Chondrocyte (in vitro differentiated cells): Measurements from ENCODE around the gene USP32. TPM values are rescaled to one million over a fixed set of nuclear protein-coding genes. Genes with fewer than 3 reads are reported as not detected.
A peak's percentile ranks its signal among the peaks of the same experiment; 100 is the strongest.
"Not testable (repeated sequence)": the region's sequence is repeated elsewhere in the genome, so short reads cannot be mapped to it uniquely, and the experiment has no call there.

ENCODE experiments used
- DNase-seq: peaks from one replicate; pipeline ENCODE4 v3.0.0; 2021; ENCODE audit warnings: mixed read lengths, low spot score
- H3K27ac Mint-ChIP-seq: one replicate; pipeline ENCODE4 v1.8.0; 2021; ENCODE audit warnings: mild to moderate bottlenecking, moderate library complexity, mixed read lengths; ENCODE audit not compliant: unreplicated experiment
- H3K27me3 Mint-ChIP-seq: 2 replicates; pipeline ENCODE4 v1.8.0; 2021; ENCODE audit warnings: low read depth, mixed read lengths
- H3K36me3 Mint-ChIP-seq: 2 replicates; pipeline ENCODE4 v1.8.0; 2021; ENCODE audit warnings: low read depth, mixed read lengths
- H3K4me1 Mint-ChIP-seq: 2 replicates; pipeline ENCODE4 v1.8.0; 2021; ENCODE audit warnings: low read depth, mild to moderate bottlenecking, mixed read lengths
- H3K4me3 Mint-ChIP-seq: one replicate; pipeline ENCODE4 v1.8.0; 2021; ENCODE audit warnings: mild to moderate bottlenecking, moderate library complexity, mixed read lengths; ENCODE audit not compliant: unreplicated experiment
- H3K9me3 Mint-ChIP-seq: 2 replicates; pipeline ENCODE4 v1.8.0; 2021; ENCODE audit warnings: low read depth, mixed read lengths
- total RNA-seq: library from RNA; stranded (reverse); gene quantifications from 3 replicates; pipeline ENCODE4 v1.2.1, GENCODE V29; 2021
- TF ChIP-seq, protein P1 (sequence below): fragments of 200-600 bp; sonication (generic); IDR thresholded peaks from 2 replicates; pipeline ENCODE4 v1.5.0; 2021; ENCODE audit warnings: antibody characterized with exemption, mild to moderate bottlenecking, moderate library complexity

USP32 gene
- total RNA-seq, 1 donor from 2014 or later, result 42.2 TPM

DNA sequence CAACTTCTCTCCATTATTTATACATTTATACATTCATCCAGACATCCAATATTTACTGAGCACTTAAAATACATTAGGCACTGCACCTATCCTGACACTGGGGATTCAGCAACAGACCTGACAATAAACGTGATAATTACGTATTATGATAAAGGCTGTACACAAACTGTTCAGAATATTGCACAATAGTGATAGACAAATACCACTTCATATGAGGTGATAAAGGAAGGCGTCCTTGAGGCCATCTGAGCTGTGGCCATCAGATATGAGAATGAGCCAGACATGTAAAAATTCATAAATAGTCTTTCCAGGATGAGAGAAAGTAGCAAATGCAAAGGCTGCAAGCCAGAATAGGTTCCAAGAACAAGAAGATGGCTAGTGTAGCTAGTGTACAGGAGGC, 8.6 kb downstream of the USP32 start:
- Mint-ChIP-seq H3K9me3 (no peaks in the 10 kb centered on the region), H3K36me3 (peaks cover 2% of the 10 kb centered on the region), H3K27ac (no peak overlapping the region), H3K4me3 (no peak overlapping the region), H3K4me1 (peaks cover 38% of the 10 kb centered on the region), H3K27me3 (no peaks in the 10 kb centered on the region)
- no peak for DNase-seq
- TF ChIP-seq, protein P1, sequence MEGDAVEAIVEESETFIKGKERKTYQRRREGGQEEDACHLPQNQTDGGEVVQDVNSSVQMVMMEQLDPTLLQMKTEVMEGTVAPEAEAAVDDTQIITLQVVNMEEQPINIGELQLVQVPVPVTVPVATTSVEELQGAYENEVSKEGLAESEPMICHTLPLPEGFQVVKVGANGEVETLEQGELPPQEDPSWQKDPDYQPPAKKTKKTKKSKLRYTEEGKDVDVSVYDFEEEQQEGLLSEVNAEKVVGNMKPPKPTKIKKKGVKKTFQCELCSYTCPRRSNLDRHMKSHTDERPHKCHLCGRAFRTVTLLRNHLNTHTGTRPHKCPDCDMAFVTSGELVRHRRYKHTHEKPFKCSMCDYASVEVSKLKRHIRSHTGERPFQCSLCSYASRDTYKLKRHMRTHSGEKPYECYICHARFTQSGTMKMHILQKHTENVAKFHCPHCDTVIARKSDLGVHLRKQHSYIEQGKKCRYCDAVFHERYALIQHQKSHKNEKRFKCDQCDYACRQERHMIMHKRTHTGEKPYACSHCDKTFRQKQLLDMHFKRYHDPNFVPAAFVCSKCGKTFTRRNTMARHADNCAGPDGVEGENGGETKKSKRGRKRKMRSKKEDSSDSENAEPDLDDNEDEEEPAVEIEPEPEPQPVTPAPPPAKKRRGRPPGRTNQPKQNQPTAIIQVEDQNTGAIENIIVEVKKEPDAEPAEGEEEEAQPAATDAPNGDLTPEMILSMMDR, result no peak

DNA sequence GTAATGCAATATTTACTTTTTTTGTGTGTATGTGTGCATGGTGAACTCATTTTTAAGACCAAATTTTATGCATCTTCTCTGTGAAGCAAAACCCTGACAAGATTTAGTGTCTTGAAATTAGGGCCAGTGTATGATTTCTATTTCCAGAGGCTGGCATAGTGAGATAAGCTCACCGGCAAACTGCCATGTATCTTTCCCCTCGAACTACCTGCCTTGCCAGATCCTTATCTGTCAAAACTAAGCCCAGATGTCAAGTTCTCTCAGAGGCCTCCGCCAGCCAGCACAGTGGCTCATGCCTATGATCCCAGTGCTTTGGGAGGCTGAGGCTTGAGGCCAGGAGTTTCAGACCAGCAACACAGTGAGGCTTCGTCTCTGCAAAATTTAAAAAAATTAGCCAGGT, 10.0 kb downstream of the USP32 start:
- TF ChIP-seq, protein P1, result no peak
- H3K36me3 Mint-ChIP-seq, result peaks cover 2% of the 10 kb centered on the region
- H3K27ac Mint-ChIP-seq, result no peak overlapping the region
- H3K9me3 Mint-ChIP-seq, result no peaks in the 10 kb centered on the region
- no peak for DNase-seq
- no peaks in the 10 kb centered on the region for H3K27me3 Mint-ChIP-seq
- H3K4me3 Mint-ChIP-seq, result no peak overlapping the region
- peaks cover 32% of the 10 kb centered on the region for H3K4me1 Mint-ChIP-seq

DNA sequence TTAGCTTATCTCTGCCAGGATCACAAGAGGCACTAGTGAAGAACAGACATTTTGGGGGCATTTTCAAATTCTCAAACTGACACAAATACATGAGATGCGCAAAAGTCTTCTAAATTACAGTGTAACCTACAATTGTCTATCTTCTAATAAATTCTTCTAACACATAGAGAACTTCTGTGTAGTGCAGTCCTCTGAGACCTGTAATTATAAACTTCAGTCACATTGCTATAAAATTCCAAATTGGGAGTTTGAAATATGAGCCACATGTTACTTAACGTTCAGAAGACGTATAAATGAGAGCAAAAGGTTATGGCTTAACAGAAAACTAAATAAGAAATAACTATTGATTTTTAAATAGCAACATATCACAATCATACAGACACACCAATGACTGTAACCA, 12.5 kb downstream of the USP32 start:
- not testable (repeated sequence) for H3K27me3 Mint-ChIP-seq, H3K9me3 Mint-ChIP-seq, H3K4me3 Mint-ChIP-seq, H3K36me3 Mint-ChIP-seq, DNase-seq, H3K27ac Mint-ChIP-seq
- peaks cover 12% of the 10 kb centered on the region for H3K4me1 Mint-ChIP-seq

DNA sequence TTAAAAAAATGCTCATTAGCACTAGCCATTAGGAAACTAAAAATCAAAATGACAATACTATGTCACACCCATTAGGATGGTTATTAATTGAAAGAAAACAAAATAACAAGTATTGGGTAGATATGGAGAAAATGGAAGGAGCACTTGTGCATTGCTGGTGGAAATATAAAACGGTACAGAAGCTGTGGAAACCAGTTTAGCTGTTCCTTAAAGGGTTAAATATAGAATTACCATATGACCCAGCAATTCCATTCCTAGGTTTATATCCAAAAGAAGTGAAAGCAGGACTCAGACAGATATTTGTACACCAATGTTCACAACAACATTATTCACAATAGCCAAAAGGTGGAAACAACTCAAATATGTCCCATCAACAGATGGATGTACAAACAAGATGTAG, 13.7 kb downstream of the USP32 start:
- not testable (repeated sequence) for DNase-seq, H3K9me3 Mint-ChIP-seq, H3K4me1 Mint-ChIP-seq, H3K4me3 Mint-ChIP-seq, H3K36me3 Mint-ChIP-seq, H3K27ac Mint-ChIP-seq, H3K27me3 Mint-ChIP-seq

DNA sequence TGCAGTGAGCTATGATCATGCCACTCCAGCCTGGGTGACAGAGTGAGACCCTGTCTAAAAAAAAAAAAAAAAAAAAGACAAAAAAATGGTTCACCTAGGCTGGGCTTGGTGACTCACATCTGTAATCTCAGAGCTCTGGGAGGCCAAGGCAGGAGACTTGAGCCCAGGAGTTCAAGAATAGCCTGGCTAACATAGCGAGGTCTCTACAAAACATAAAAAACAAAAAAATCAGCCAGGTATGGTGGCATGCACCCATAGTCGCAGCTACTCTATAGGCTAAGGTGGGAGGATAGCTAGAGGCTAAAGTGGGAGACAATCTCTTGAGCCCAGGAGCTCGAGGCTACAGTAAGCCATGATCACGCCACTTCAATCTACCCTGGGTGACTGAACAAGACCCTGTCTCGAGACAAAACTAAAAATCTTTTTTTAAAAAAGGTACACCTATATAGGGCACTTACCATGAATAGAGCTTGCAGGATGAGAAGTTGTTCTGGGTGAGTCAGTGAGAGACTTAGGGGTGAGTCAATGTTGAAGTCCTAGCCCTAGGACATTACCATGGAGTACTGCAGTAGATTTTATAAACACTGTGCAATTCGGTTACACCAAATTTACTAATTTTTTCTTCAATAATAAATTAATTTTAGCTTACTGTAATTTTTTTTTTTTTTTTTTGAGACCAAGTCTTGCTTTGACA, 19.0 kb downstream of the USP32 start:
- TF ChIP-seq, protein P1, result no peak

DNA sequence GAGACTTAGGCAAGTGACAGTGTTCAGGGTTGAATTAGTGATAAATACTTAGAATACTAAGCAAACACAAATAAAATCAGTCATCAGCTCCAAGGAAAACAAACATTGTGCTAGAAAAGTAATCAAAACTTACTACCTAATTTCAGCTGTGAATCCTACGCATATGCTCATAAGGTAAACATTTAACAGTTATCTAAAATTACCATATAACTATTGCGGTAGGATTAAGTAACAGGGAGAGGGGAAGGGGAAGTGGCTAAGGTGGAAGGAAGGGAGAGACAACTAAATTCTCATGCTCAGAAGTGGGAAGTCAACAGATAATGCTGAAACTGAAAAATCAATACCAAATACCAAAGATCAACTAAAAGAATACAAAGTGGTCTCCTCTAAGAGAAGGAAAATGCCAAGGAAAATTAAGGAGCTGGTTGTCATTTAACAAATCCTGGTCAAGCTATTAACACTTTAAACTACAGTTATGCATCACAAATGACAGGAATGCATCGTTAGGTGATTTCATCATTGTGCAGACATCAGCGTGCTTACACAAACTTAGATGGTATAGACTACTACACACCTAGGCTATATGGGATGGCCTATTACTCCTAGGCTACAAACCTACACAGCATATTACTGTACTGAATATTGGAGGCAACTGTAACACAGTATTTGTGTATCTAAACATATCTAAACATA, 20.0 kb downstream of the USP32 start:
- H3K4me1 Mint-ChIP-seq, result peaks cover 9% of the 10 kb centered on the region
- no peaks in the 10 kb centered on the region for H3K27me3 Mint-ChIP-seq
- H3K27ac Mint-ChIP-seq, result no peak overlapping the region
- H3K9me3 Mint-ChIP-seq, result no peaks in the 10 kb centered on the region
- TF ChIP-seq, protein P1, result no peak
- H3K36me3 Mint-ChIP-seq, result peaks cover 2% of the 10 kb centered on the region
- no peak for DNase-seq
- H3K4me3 Mint-ChIP-seq, result no peak overlapping the region

More for the DNA sequence above, 19.0 kb downstream of the USP32 start:
- peaks cover 2% of the 10 kb centered on the region for H3K36me3 Mint-ChIP-seq
- no peak overlapping the region for H3K4me3 Mint-ChIP-seq
- no peaks in the 10 kb centered on the region for H3K27me3 Mint-ChIP-seq
- no peak for DNase-seq
- H3K4me1 Mint-ChIP-seq, result peaks cover 8% of the 10 kb centered on the region
- H3K27ac Mint-ChIP-seq, result peak overlapping the region; percentile 27
- no peaks in the 10 kb centered on the region for H3K9me3 Mint-ChIP-seq
